HepG2 (cell line): ENCODE results near the gene GGT7. TPM values are rescaled to one million over a fixed set of nuclear protein-coding genes. Genes with fewer than 3 reads are reported as not detected.
A peak's percentile ranks its signal among the peaks of the same experiment; 100 is the strongest.

ENCODE experiments used
- ATAC-seq: fragments of 200-7000 bp; cut with Tn5 transposase; 3 replicates; pipeline ENCODE4 v1.9.1; 2020; ENCODE audit warnings: mild to moderate bottlenecking, moderate library complexity
- BruUV-seq: library from RNA; stranded (reverse); fragments of 400-500 nt; replicated peaks from 2 replicates; lab custom pipeline; 2021; lab: Mats Ljungman, UMichigan
- CTCF ChIA-PET: fragments of 300-600 bp; formaldehyde crosslinking; extraction: SDS; loops from one replicate; lab custom pipeline; 2021; ENCODE audit warnings: low total read pairs, inconsistent platforms, low intra/inter-chr PET ratio; lab: Yijun Ruan, JAX
- POLR2A ChIA-PET: fragments of 350-600 bp; sonication (Branson Sonifier 250); formaldehyde crosslinking; loops from one replicate; lab custom pipeline; 2020; ENCODE audit warnings: antibody characterized with exemption, inconsistent platforms; lab: Yijun Ruan, JAX
- DNase-seq: peaks from one replicate; pipeline ENCODE4 v3.0.0-alpha.2; 2015; ENCODE audit warnings: low spot score
- FAIRE-seq: peaks from 3 replicates; lab custom pipeline; 2011; peaks lifted over from hg19 to GRCh38; lab: Jason Lieb, UNC
- H2AFZ ChIP-seq: one replicate; pipeline ENCODE4 v1.6.1; 2011; ENCODE audit warnings: low read length, inconsistent platforms
- H3K27ac ChIP-seq: fragments of 300-600 bp; 3 replicates; pipeline ENCODE4 v1.8.0; 2011; ENCODE audit warnings: mixed run types, mild to moderate bottlenecking, mixed read lengths, low read length, inconsistent platforms; ENCODE audit not compliant: insufficient read depth; ENCODE audit errors: extremely low read length
- H3K27me3 ChIP-seq, 2 experiments: fragments of 200-600 bp in 1 of 2; 2 replicates in 1 of 2; 3 replicates in 1 of 2; pipeline versions ENCODE4 v1.6.0 to v1.8.0; 2011; ENCODE audit warnings: low read length in 2 of 2, mild to moderate bottlenecking in 2 of 2, moderate library complexity in 2 of 2, inconsistent platforms in 1 of 2; ENCODE audit not compliant: insufficient read depth in 2 of 2, control insufficient read depth in 1 of 2
- H3K36me3 ChIP-seq, 2 experiments: fragments of 200-600 bp in 1 of 2; replicated peaks in 1 of 2; 2 replicates in 1 of 2; 3 replicates in 1 of 2; pipeline versions ENCODE4 v1.5.1 to v1.8.0; 2011; ENCODE audit warnings: low read length in 2 of 2, inconsistent platforms in 1 of 2; ENCODE audit not compliant: insufficient read depth in 2 of 2, control insufficient read depth in 1 of 2
- H3K4me1 ChIP-seq: 2 replicates; pipeline ENCODE4 v1.5.1; 2012; ENCODE audit warnings: low read length, inconsistent platforms; ENCODE audit not compliant: insufficient read depth
- H3K4me2 ChIP-seq: 2 replicates; pipeline ENCODE4 v1.6.0; 2011; ENCODE audit warnings: low read depth, low read length, inconsistent platforms
- H3K4me3 ChIP-seq, 3 experiments: fragments of 200-600 bp in 1 of 3; sonication (generic), shearing (Covaris generic) in 1 of 3; replicated peaks in 1 of 3; 2 replicates each; pipeline ENCODE4 v1.5.1; 2011 to 2016; ENCODE audit warnings: low read length in 3 of 3, inconsistent platforms in 2 of 3, low read depth in 2 of 3, mild to moderate bottlenecking in 2 of 3, control low read depth in 1 of 3, mixed read lengths in 1 of 3; ENCODE audit not compliant: insufficient read depth in 1 of 3
- H3K79me2 ChIP-seq: one replicate; pipeline ENCODE4 v1.6.1; 2011; ENCODE audit warnings: low read length, inconsistent platforms; ENCODE audit not compliant: insufficient read depth
- H3K9ac ChIP-seq: 2 replicates; pipeline ENCODE4 v1.6.0; 2011; ENCODE audit warnings: mild to moderate bottlenecking, low read depth, low read length, inconsistent platforms; ENCODE audit not compliant: insufficient read depth
- H3K9me3 ChIP-seq: 2 replicates; pipeline ENCODE4 v1.5.1; 2012; ENCODE audit warnings: mild to moderate bottlenecking, low read length
- H4K20me1 ChIP-seq: 2 replicates; pipeline ENCODE4 v1.6.0; 2011; ENCODE audit warnings: inconsistent platforms, mild to moderate bottlenecking, low read length, moderate library complexity; ENCODE audit not compliant: insufficient read depth
- EHMT2 ChIP-seq: fragments of 200-600 bp; sonication (generic); IDR thresholded peaks from 2 replicates; pipeline ENCODE4 v1.7.0; 2017; ENCODE audit warnings: antibody characterized with exemption, low read depth, low read length, borderline replicate concordance
- FOXK2 ChIP-seq: fragments of 450-650 bp; IDR thresholded peaks from 2 replicates; pipeline ENCODE4 v1.6.1; 2016
- NONO ChIP-seq, 2 experiments: fragments of 450-650 bp in 1 of 2; sonication (generic) in 1 of 2; formaldehyde crosslinking in 1 of 2; IDR thresholded peaks in 1 of 2; conservative IDR thresholded peaks in 1 of 2; 2 replicates each; pipeline versions ENCODE4 v1.6.1 to v1.8.0; 2017 to 2022; ENCODE audit warnings: mild to moderate bottlenecking in 1 of 2, missing genetic modification reagents in 1 of 2, moderate library complexity in 1 of 2
- PCBP2 ChIP-seq: fragments of 200-400 bp; formaldehyde crosslinking; optimal IDR thresholded peaks from 2 replicates; pipeline ENCODE3; 2018; ENCODE audit warnings: low read length, low read depth; ENCODE audit not compliant: poor library complexity, severe bottlenecking
- RFXANK ChIP-seq: IDR thresholded peaks from 2 replicates; pipeline ENCODE4 v1.6.1; 2016
- ZNF550 ChIP-seq: sonication (generic); formaldehyde crosslinking; IDR thresholded peaks from 2 replicates; pipeline ENCODE4 v1.4.0; 2020; ENCODE audit warnings: mild to moderate bottlenecking, missing genetic modification reagents, borderline replicate concordance
- WGBS: methylation state at CpG from one replicate; pipeline ENCODE4 v1.1.6; 2017; ENCODE audit warnings: low lambda C conversion rate; 5-methylcytosine and 5-hydroxymethylcytosine counted together
- in situ Hi-C: cut with HindIII; loops from 2 replicates; pipeline ENCODE4 v1.10.0; 2017; ENCODE audit warnings: low pct_unique_long_range_greater_than_20kb; ENCODE audit not compliant: extremely low pct_ligation_motif_present
- intact Hi-C: fragments of 100-400 bp; cut with micrococcal nuclease; formaldehyde crosslinking; loops from one replicate; pipeline ENCODE4 v1.10.0; 2022; ENCODE audit not compliant: unreplicated experiment
- polyA plus RNA-seq, 8 experiments: library from polyadenylated mRNA; depleted of rRNA in 3 of 8; stranded (reverse) in 7 of 8; unstranded in 1 of 8; fragments of >200 nt; fragmentation: Illumina TruSeq in 4 of 8; extraction: Trizol in 4 of 8; gene quantifications; 2 replicates each; pipeline versions ENCODE4 v1.2.1 to v1.2.3, GENCODE V29; 2011 to 2016; ENCODE audit warnings: low read depth in 4 of 8, missing spikeins in 1 of 8, mixed read lengths in 1 of 8; ENCODE audit not compliant: insufficient read depth in 1 of 8
- total RNA-seq, 5 experiments: library from RNA; depleted of rRNA; stranded (reverse); fragments of >200 nt; fragmentation: Illumina TruSeq; extraction: Trizol; gene quantifications; 2 replicates each; pipeline ENCODE4 v1.2.3, GENCODE V29; 2016; ENCODE audit warnings: low read depth in 1 of 5
- TF ChIP-seq, protein P1 (sequence below): fragments of 450-650 bp; IDR thresholded peaks from 2 replicates; pipeline ENCODE4 v1.6.1; 2017

GGT7 gene
- total and polyA plus RNA-seq, 2 of the 13 experiments (the other 11 are each of a cell fraction or from before 2014, with no cell fraction given) = 6.6 to 23.0 TPM

DNA sequence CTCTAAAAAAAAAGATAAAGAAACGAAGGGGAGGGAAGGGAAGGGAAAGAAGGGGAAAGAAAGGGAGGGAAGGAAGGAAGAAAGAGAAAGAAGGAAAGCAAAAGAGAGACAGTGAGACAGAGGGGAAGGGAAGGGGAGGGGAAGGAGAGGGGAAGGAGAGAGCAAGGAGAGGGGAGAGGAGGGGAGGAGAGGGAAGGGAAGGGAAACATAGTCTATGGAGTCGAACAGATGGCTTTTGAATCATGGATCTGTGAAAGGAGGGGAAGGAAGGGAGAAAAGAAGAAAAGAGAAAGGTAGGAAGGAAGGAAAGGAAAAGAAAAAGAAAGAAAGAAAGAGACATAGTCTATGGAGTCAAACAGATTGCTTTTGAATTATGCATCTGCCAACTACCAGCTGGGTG lies 30.5 kb downstream of the GGT7 start:
- in situ Hi-C loops (no loop called here), intact Hi-C loops (no loop called here)
- WGBS = 15% methylated on average over 2 of the region's 2 CpGs
- DNase-seq (no peak), FAIRE-seq (no peak), ATAC-seq (no peak)
- H3K9ac ChIP-seq = no peak overlapping the region
- ChIA-PET POLR2A (no interaction called here), CTCF (no interaction called here)
- TF ChIP-seq EHMT2 (no peak), RFXANK (CRISPR knock-in tag) (no peak), NONO (IDR thresholded peaks at IDR 0.05) (peak; percentile 65; the same call in 1 of the 2 replicates), NONO (CRISPR knock-in tag; conservative IDR thresholded peaks at IDR 0.05) (no peak), FOXK2 (0 out of 2 replicates have a peak, but pooled peaks have one; percentile 23), ZNF550 (CRISPR knock-in tag) (no peak), PCBP2 (peak; percentile 95)
- TF ChIP-seq, protein P1, sequence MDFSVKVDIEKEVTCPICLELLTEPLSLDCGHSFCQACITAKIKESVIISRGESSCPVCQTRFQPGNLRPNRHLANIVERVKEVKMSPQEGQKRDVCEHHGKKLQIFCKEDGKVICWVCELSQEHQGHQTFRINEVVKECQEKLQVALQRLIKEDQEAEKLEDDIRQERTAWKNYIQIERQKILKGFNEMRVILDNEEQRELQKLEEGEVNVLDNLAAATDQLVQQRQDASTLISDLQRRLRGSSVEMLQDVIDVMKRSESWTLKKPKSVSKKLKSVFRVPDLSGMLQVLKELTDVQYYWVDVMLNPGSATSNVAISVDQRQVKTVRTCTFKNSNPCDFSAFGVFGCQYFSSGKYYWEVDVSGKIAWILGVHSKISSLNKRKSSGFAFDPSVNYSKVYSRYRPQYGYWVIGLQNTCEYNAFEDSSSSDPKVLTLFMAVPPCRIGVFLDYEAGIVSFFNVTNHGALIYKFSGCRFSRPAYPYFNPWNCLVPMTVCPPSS = 0 out of 2 replicates have a peak, but pooled peaks have one; percentile 31
- H3K79me2 ChIP-seq = no peaks in the 10 kb centered on the region
- no peaks in the 10 kb centered on the region for H3K9me3 ChIP-seq
- H3K4me1 ChIP-seq = peaks cover 8% of the 10 kb centered on the region
- no peak overlapping the region for H3K4me3 ChIP-seq
- H4K20me1 ChIP-seq = no peaks in the 10 kb centered on the region
- no peak overlapping the region for H3K4me2 ChIP-seq
- no peaks in the 10 kb centered on the region for H3K27me3 ChIP-seq
- BruUV-seq = no TSS peak
- no peak overlapping the region for H2AFZ ChIP-seq
- no peak overlapping the region for H3K27ac ChIP-seq
- peaks cover 0 to 1% of the 10 kb centered on the region in 2 experiments; a peak in 1 of 5 replicates for H3K36me3 ChIP-seq
